HG02870 (cell line): Measurements from ENCODE around the gene SNX25.
"Not testable (repeated sequence)": the region's sequence is repeated elsewhere in the genome, so short reads cannot be mapped to it uniquely, and the experiment has no call there.

Source experiments
- ATAC-seq: cut with Tn5 transposase; IDR thresholded peaks from one replicate; pipeline ENCODE4 v1.9.1; 2021; ENCODE audit warnings: mild to moderate bottlenecking, moderate library complexity; ENCODE audit not compliant: unreplicated experiment

Gene SNX25

GRCh38 chr4:185227713-185228278 lies 18.4 kb downstream of the SNX25 start:
- no peak for ATAC-seq

GRCh38 chr4:185229021-185229818 lies 19.8 kb downstream of the SNX25 start:
- no peak for ATAC-seq

GRCh38 chr4:185232370-185232769 lies 23.0 kb downstream of the SNX25 start:
- ATAC-seq, result no peak

- no peak for ATAC-seq
Measured at GRCh38 chr4:185235119-185235842, 25.9 kb downstream of the SNX25 start.

- no peak for ATAC-seq
Measured at GRCh38 chr4:185235843-185236503, 26.6 kb downstream of the SNX25 start.

GRCh38 chr4:185237175-185237574 lies 27.8 kb downstream of the SNX25 start:
- no peak for ATAC-seq

- ATAC-seq, result no peak
Measured at GRCh38 chr4:185238215-185238681, 28.9 kb downstream of the SNX25 start.

- ATAC-seq, result no peak
Measured at GRCh38 chr4:185238750-185239149, 29.4 kb downstream of the SNX25 start.

GRCh38 chr4:185240486-185240885 lies 31.1 kb downstream of the SNX25 start:
- not testable (repeated sequence) for ATAC-seq

GRCh38 chr4:185242749-185243533 lies 33.5 kb downstream of the SNX25 start:
- no peak for ATAC-seq

GRCh38 chr4:185243879-185244278 lies 34.5 kb downstream of the SNX25 start:
- no peak for ATAC-seq

- ATAC-seq, result no peak
Measured at GRCh38 chr4:185244763-185245162, 35.4 kb downstream of the SNX25 start.

- ATAC-seq, result no peak
Measured at GRCh38 chr4:185246453-185246852, 37.1 kb downstream of the SNX25 start.

GRCh38 chr4:185247151-185247550 lies 37.8 kb downstream of the SNX25 start:
- ATAC-seq, result no peak

GRCh38 chr4:185248393-185249039 lies 39.1 kb downstream of the SNX25 start:
- ATAC-seq, result no peak

- no peak for ATAC-seq
Measured at GRCh38 chr4:185249105-185249504, 39.7 kb downstream of the SNX25 start.

- ATAC-seq, result no peak
Measured at GRCh38 chr4:185254434-185254833, 45.0 kb downstream of the SNX25 start.

- ATAC-seq, result no peak
Measured at GRCh38 chr4:185255868-185256267, 46.5 kb downstream of the SNX25 start.

- ATAC-seq, result no peak
Measured at GRCh38 chr4:185256446-185256845, 47.0 kb downstream of the SNX25 start.

GRCh38 chr4:185257086-185257485 lies 47.7 kb downstream of the SNX25 start:
- ATAC-seq, result no peak
